Lung (tissue), 12 donors: Measurements from ENCODE around the gene FAM186B. TPM values are rescaled to one million over a fixed set of nuclear protein-coding genes. Genes with fewer than 3 reads are reported as not detected.

Source experiments
- ATAC-seq: fragments of 200-7000 bp; cut with Tn5 transposase; one replicate; pipeline ENCODE4 v1.9.1; 2020; ENCODE audit warnings: moderate number of reproducible peaks; ENCODE audit not compliant: insufficient read depth, low FRiP score
- DNase-seq, 3 donors: peaks; one replicate each; pipeline ENCODE4 v3.0.0-alpha.2; 2013 to 2017
- H3K27ac ChIP-seq, 2 donors: one replicate each; pipeline ENCODE4 v1.5.1; 2013; ENCODE audit warnings: mild to moderate bottlenecking in 2 of 2, moderate library complexity in 2 of 2, control low read depth in 1 of 2, inconsistent platforms in 1 of 2, low read depth in 1 of 2, low read length in 1 of 2
- H3K27me3 ChIP-seq, 3 donors: one replicate each; pipeline ENCODE4 v1.5.1; 2013; ENCODE audit warnings: low read length in 2 of 3; ENCODE audit not compliant: control insufficient read depth in 3 of 3, insufficient read depth in 3 of 3
- H3K36me3 ChIP-seq, 4 donors: one replicate each; pipeline ENCODE4 v1.5.1; 2013; ENCODE audit warnings: low read length in 4 of 4, mild to moderate bottlenecking in 1 of 4, moderate library complexity in 1 of 4; ENCODE audit not compliant: control insufficient read depth in 4 of 4, insufficient read depth in 4 of 4
- H3K4me1 ChIP-seq, 5 donors: one replicate each; pipeline ENCODE4 v1.5.1; 2013; ENCODE audit warnings: low read length in 5 of 5, mild to moderate bottlenecking in 2 of 5, moderate library complexity in 1 of 5; ENCODE audit not compliant: control insufficient read depth in 5 of 5, insufficient read depth in 5 of 5
- H3K4me3 ChIP-seq: one replicate; pipeline ENCODE4 v1.5.1; 2013; ENCODE audit warnings: mild to moderate bottlenecking, control low read depth, moderate library complexity
- H3K9ac ChIP-seq, 2 donors: one replicate each; pipeline ENCODE4 v1.5.1; 2013; ENCODE audit warnings: low read length in 2 of 2, control low read depth in 1 of 2; ENCODE audit not compliant: insufficient read depth in 1 of 2
- H3K9me3 ChIP-seq, 4 donors: one replicate each; pipeline ENCODE4 v1.5.1; 2013; ENCODE audit warnings: low read length in 3 of 4, mild to moderate bottlenecking in 1 of 4, moderate library complexity in 1 of 4; ENCODE audit not compliant: control insufficient read depth in 4 of 4, insufficient read depth in 3 of 4
- CTCF ChIP-seq: IDR thresholded peaks from 2 replicates; pipeline ENCODE4 v1.5.1; 2012; ENCODE audit warnings: mild to moderate bottlenecking; ENCODE audit errors: control extremely low read depth, extremely low read depth
- WGBS, 2 donors: extraction: QIAGEN DNeasy Blood & Tissue Kit; methylation state at CpG; one replicate each; pipeline ENCODE4 v1.1.7; 2013; 5-methylcytosine and 5-hydroxymethylcytosine counted together
- polyA plus RNA-seq, 2 donors: library from polyadenylated mRNA; stranded (reverse); fragments of 200-250 nt; gene quantifications; one replicate each; pipeline ENCODE4 v1.2.1, GENCODE V29; 2013
- total RNA-seq, 2 donors: library from RNA; depleted of rRNA in 1 of 2; stranded (reverse); fragments of >200 nt in 1 of 2; gene quantifications; one replicate each; pipeline ENCODE4 v1.2.1, GENCODE V29; 2014 to 2021
- donor health status: control.
- donor health status: control.
- donor health status: Bipolar disorder and iron deficiency.
- donor health status: healthy.
- donor health status: DM: yes; HTN: yes; CAD: no.

Gene FAM186B
- total and polyA plus RNA-seq, 4 donors, result 0.17 to 0.80 (median 0.43) TPM

GRCh38 chr12:49646331-49646830, 40.9 kb upstream of the FAM186B start:
- 86 to 91% methylated on average over 7 of the region's 7 CpGs for WGBS, 2 donors
- Histone ChIP-seq H3K9me3 (no peaks in the 10 kb centered on the region), H3K27ac (peak overlapping the region in 1 of 2 donors; percentile 87), H3K4me3 (no peak overlapping the region), H3K36me3 (peaks cover 0 to 65% (median 55%) of the 10 kb centered on the region in 4 donors), H3K9ac (no peak overlapping the region), H3K4me1 (peaks cover 0 to 33% (median 24%) of the 10 kb centered on the region in 5 donors), H3K27me3 (no peaks in the 10 kb centered on the region)
- TF ChIP-seq CTCF, result no peak
- DNase-seq, result no peak
- no peak for ATAC-seq

- Histone ChIP-seq H3K9ac (no peak overlapping the region), H3K27ac (peak overlapping the region in 1 of 2 donors; percentile 8), H3K4me1 (peaks cover 0 to 33% (median 24%) of the 10 kb centered on the region in 5 donors), H3K36me3 (peaks cover 0 to 64% (median 53%) of the 10 kb centered on the region in 4 donors), H3K27me3 (no peaks in the 10 kb centered on the region), H3K9me3 (no peaks in the 10 kb centered on the region), H3K4me3 (no peak overlapping the region)
- no peak for DNase-seq
- WGBS, 2 donors, result 88 to 94% methylated on average over 6 of the region's 6 CpGs
- ATAC-seq, result no peak
- no peak for TF ChIP-seq CTCF
Measured at GRCh38 chr12:49645146-49646039, 40.0 kb upstream of the FAM186B start.

- Histone ChIP-seq H3K9me3 (no peaks in the 10 kb centered on the region), H3K27me3 (no peaks in the 10 kb centered on the region), H3K4me1 (peaks cover 0 to 33% (median 21%) of the 10 kb centered on the region in 5 donors), H3K4me3 (no peak overlapping the region), H3K36me3 (peaks cover 0 to 62% (median 47%) of the 10 kb centered on the region in 4 donors), H3K9ac (peak overlapping the region in 1 of 2 donors; percentile 34), H3K27ac (peak overlapping the region in 1 of 2 donors; percentile 13)
- peak; percentile 97 for TF ChIP-seq CTCF
- ATAC-seq, result no peak
- WGBS, 2 donors, result 2% methylated on average over 2 of the region's 2 CpGs
- DNase-seq, result peak; percentile 88 to 90 (median 88)
Measured at GRCh38 chr12:49644620-49644994, 39.2 kb upstream of the FAM186B start.
